HG02642 (cell line): ENCODE results near the gene FADS6.

Source experiments
- ATAC-seq: cut with Tn5 transposase; IDR thresholded peaks from one replicate; pipeline ENCODE4 v1.9.1; 2021; ENCODE audit warnings: mild to moderate bottlenecking; ENCODE audit not compliant: unreplicated experiment, poor library complexity

Gene FADS6, protein sequence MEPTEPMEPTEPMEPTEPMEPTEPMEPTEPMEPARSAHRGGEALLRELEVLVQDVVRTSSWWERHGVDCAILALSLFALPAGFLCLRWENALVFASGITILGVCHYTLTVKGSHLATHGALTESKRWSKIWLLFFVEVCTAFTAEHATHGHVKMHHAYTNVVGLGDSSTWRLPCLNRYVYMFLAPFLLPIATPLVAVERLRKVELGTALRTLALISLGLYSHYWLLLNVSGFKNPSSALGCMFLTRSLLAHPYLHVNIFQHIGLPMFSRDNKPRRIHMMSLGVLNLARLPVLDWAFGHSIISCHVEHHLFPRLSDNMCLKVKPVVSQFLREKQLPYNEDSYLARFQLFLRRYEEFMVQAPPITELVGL

DNA sequence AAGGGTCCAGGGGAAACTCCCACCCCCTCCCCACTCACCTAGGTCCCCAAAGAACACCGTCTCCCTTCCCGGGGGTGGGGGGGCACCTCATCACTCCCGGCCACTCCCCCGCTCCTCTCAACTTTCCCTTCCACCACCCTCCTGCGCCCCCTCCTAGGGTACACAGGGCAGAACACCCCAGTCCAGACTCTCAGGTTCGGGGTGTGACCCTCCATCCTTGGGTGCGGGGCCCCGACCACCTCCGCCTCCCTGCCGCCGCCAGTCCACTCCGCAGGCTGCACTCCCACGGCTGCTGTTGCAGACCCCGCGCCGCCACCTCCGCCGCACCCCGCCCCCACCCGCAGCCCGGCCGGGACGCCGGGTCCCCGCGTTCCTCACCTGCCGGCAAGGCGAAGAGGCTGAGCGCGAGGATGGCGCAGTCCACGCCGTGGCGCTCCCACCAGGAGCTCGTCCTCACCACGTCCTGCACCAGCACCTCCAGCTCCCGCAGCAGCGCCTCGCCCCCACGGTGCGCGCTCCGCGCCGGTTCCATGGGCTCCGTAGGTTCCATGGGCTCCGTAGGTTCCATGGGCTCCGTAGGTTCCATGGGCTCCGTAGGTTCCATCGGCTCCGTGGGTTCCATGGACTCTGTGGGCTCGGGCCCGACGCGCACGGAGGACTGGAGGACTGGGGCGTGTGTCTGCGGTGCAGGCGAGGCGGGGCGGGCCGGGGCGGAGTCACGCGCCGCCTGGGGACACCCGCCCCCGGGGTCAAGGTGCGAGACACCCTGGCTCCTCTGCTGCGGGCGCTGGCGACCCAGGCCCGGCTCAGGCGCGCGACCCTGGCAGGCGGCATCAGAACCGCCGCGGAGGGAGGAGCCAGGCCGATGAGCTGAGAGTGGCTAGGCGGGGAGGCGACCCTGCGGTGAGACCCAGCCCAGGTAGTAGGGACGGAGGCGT is at the start of gene FADS6:
FADS6 (minus strand) TSS at position 660 of the 938 bp plus-strand sequence; CDS start at position 622, 38 bp downstream.
- no peak for ATAC-seq

GRCh38 chr17:74941128-74941725 is 47.8 kb upstream of the FADS6 start:
- ATAC-seq: no peak

- ATAC-seq: no peak
Observed at GRCh38 chr17:74939534-74939933, 46.1 kb upstream of the FADS6 start.

- no peak for ATAC-seq
Observed at GRCh38 chr17:74938194-74938950, 44.9 kb upstream of the FADS6 start.

DNA sequence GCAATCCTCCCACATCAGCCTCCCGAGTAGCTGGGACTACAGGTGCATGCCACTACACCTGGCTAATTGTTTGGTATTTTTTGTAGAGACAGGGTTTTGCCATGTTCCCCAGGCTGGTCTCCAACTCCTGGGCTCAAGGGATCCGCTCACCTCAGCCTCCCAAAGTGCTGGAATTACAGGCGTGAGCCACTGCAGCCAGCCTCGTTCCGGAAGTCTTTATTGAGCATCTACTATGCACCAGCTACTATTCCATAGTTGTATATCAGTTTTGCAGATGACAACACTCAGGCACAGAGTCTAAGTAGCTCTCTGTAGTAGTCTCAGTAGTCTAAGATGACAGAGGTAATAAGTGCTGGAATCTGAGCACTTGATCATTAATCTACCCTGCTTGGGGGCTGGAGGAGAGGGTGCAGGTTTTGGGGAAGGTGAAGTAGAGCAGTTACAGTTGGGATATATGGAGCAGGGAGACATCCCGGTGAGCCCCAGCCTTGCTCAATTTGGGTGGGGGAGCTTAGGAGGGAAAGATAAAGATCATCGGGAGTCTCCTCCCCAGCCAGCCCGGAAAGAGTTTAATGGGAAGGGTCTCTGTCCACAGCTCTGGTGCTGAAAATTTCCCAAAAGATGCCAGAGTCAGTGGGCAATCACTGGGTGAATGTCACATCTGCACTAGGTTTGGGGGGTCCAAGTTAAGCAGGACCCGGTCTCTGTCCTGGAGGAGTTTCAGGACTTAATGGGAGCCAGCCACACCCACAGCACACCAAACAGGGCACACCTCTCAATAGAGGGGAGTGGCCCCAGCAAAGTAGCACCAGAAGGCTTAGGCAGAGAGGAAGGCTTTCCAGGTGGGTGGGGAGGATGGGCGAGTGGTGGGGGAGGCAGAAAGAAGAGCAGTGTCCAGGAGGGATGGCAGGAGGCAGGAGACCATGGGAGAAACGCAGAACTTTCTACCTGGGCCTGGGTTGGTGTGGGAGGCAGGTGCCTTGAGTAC is 43.9 kb upstream of the FADS6 start:
- no peak for ATAC-seq

- no peak for ATAC-seq
Observed at GRCh38 chr17:74936470-74936799, 43.0 kb upstream of the FADS6 start.

DNA sequence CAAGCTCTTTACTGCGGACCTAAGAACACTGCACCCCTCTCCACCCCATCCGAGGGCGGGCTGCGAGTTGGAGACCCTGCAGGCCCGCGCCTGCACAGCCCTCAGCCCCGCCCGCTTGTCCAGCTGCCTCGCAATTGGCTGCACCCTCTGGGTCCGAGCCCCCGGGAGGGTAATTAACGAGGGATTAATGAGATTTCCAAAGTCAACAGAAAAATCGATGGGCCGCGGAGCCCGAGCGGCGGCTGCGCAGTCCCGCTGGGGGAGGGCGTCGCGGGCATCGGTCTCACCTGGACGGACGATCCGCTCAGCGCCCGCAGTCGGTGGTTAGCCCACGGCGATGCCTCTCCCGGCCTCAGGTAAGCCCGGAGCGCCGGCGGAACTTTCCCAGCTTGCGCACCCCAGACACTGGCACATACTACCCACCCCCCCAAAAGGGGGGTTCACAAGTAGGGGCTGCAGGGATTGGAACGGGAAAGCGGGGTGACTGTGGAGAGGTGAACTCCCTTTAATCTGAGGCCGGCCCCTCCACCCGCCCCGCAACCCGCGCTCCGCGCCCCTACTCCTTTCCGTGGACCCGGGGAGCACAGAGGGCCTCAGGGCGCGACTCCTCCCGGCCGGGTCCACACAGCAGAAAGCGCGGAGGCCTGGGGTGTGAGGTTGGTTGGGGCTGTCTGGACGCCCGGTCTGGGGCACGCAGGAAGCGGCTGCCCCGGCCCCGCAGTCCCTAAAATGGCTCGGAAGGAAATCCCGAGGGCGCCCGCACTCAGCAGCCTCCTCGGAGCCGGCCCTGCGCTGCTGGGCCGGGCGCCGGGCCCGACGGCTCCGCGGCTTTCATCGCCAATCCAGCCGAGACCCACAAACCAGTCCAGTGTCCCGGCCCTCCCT is 42.4 kb upstream of the FADS6 start, which contains the start of gene OTOP3:
OTOP3 (plus strand) TSS at position 314 of the 885 bp plus-strand sequence; CDS start at position 338, 24 bp downstream.
- no peak for ATAC-seq

GRCh38 chr17:74935048-74935447 is 41.6 kb upstream of the FADS6 start:
- ATAC-seq: no peak

DNA sequence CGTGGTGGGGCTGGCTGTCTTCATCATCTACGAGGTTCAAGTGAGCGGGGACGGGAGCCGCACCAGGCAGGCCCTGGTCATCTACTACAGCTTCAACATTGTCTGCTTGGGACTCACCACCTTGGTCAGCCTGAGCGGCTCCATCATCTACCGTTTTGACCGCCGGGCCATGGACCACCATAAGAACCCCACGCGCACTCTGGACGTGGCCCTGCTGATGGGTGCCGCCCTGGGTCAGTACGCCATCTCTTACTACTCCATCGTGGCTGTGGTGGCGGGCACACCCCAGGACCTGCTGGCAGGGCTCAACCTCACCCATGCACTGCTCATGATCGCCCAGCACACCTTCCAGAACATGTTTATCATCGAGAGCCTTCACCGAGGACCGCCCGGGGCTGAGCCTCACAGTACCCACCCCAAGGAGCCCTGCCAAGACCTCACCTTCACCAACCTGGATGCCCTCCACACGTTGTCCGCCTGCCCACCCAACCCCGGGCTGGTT is 37.2 kb upstream of the FADS6 start:
- no peak for ATAC-seq

DNA sequence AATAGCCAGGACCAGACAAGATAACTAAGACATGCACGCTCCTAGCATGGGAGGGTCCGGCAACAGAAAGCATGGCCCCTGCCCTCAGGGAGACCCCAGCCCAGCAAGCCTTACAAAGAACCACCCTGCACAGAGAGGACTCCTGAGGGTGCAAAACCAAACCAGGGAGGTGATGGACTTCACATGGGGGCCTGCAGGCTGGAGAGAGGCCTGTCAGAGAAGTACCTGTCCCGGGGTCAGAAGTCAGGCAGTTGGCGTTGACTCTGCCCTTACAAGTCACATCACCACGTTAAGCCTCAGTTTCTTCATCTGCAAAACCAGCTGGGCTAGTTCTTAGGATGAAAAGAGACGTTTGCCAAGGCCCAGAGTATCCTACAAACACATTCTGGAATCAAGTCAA is 35.4 kb upstream of the FADS6 start:
- no peak for ATAC-seq

- ATAC-seq: no peak
Observed at GRCh38 chr17:74925242-74925641, 31.8 kb upstream of the FADS6 start.

GRCh38 chr17:74924250-74924948 is 31.0 kb upstream of the FADS6 start, which contains the start of gene OTOP2:
OTOP2 (plus strand) TSS chr17:74924273; CDS start chr17:74924633, 360 bp downstream.
- ATAC-seq: no peak

GRCh38 chr17:74923538-74924249 is 30.3 kb upstream of the FADS6 start:
- no peak for ATAC-seq

- ATAC-seq: no peak
Observed at GRCh38 chr17:74922694-74923537, 29.5 kb upstream of the FADS6 start, which contains the start of gene USH1G. USH1G (minus strand) TSS chr17:74923255; CDS start chr17:74923073, 182 bp downstream.

- ATAC-seq: no peak
Observed at GRCh38 chr17:74922172-74922571, 28.7 kb upstream of the FADS6 start.
